ENCODE results near the gene POFUT2.

The POFUT2 gene

DNA sequence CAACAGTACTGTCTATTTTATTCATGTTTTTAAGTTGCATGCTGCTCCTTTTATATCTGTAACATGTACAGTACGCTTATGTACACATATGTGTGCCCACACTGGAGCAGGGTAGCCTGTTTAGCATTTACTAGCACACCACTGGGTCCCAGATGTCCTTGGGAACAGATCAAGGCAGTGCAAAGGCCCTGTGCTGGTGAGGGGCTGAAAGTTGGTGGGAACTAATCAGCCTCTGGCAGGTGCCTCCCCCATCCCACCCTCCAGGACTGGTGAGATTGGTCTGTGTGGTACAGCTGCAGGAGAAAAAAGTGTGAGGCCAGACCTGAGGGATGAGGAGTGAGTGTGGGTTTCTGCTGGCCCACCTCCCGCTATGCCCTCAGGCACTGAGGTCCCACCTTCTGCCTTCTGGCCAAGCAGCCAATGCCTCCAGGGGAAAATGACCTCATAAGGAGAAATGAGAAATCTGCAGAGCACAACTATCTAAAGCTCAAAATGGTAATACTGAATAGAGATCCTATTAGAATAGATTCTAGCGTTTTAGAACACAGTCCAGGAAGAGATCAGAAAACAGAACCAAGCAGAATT is 58.9 kb downstream of the POFUT2 start:
- DNase-seq (ENCODE audit: insufficient read length, low spot score) (no peak), FAIRE-seq (no peak)
- no peak for TF ChIP-seq POLR2A (IDR thresholded peaks at IDR 0.05; ENCODE audit: low read depth, low read length)

DNA sequence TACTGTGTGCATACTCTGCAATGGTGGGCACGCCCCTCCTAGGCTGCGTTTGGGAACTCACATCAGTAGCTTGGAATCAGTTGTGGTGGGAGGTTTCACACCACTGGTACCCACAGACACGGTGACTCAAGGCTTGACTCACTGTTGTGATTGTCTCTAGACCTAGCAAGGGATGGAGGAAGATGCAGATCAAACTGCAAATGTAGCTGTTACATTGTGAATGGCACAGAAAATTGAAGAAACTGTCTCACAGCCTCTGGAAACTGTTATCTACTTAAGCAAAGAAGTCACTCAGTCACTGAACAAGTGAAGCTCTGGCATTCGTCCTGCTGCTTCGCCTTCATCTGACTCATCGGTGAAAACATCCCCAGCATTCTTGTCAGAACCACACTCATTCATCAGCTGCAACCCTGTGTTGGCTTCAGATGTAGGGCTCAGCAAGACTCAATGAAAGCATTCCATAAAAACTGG is 59.5 kb downstream of the POFUT2 start:
- TF ChIP-seq POLR2A (IDR thresholded peaks at IDR 0.05; ENCODE audit: low read depth, low read length): no peak
- FAIRE-seq (peak; percentile 90), DNase-seq (ENCODE audit: insufficient read length, low spot score) (peak; percentile 83)

DNA sequence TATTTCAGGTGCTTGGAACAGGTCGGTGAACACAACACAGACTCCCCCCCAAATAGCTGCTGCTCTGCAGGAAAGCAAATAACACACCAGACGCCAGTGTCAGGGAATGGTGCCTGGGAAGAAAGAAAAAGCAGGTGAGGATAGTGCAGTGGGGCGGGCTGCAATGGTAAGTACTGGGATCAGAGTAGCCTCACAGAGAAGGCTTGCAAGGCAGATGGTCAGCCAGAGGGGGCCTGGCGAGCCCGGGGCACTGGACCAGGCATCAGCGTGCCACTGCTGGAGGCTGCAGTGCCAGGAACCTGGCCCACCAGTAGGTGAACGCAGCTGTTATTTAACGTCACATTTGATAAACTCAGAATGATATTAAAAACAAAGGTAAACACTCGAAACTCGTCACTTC is 60.0 kb downstream of the POFUT2 start:
- TF ChIP-seq POLR2A (IDR thresholded peaks at IDR 0.05; ENCODE audit: low read depth, low read length): no peak
- DNase-seq (ENCODE audit: insufficient read length, low spot score): no peak
- FAIRE-seq: no peak

DNA sequence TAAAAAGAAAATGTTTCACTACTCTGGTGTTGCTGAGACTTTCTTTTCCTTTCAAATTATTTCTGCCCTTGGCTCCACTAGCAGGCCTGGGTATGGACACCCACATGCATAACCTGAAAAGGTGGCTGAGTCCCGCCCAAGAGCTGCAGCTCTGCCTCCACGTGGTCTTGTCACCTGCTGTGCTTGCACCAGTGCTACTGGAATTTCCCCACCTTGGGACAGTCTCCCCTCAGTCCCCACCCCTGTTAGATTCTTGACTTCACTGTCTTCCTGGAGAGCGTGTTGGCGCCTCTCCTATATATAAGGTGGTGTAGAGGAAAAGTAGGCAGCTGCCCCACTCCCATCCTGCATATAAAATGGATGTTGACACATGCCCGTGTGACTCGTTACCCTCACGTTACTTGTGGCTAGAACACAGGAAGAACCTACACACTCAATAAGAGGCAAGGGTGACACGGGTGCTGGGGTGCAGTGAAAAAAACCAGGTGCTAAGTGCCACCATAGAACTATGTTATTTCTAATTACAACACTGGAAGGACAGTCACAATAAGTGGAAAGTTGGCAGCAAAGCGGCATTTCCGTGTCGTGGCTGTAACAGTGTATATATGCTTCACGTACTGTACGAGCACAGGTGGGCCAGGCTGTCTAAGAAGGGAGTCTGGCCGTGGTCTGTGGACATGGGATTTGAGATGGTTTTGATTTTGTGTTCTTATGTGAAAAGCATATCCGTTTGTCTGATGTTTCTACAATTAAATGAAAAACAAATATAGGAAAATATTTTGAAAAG is 61.0 kb downstream of the POFUT2 start:
- DNase-seq (ENCODE audit: insufficient read length, low spot score): no peak
- TF ChIP-seq POLR2A (IDR thresholded peaks at IDR 0.05; ENCODE audit: low read depth, low read length): no peak
- no peak for FAIRE-seq

DNA sequence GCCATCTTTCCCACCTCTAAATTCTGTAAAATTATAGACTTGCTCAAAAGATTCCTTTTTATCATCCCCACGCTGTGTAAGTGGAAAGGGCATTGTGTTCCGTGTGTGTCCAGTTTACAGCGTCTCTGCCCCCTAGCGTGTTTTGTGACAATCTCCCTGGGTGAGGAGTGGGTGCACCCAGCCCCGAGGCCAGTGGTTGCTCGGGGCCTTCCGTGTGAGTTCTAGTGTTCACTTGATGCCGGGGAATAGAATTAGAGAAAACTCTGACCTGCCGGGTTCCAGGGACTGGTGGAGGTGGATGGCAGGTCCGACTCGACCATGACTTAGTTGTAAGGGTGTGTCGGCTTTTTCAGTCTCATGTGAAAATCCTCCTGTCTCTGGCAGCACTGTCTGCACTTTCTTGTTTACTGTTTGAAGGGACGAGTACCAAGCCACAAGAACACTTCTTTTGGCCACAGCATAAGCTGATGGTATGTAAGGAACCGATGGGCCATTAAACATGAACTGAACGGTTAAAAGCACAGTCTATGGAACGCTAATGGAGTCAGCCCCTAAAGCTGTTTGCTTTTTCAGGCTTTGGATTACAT is 61.9 kb downstream of the POFUT2 start:
- DNase-seq (ENCODE audit: insufficient read length, low spot score) (no peak), FAIRE-seq (no peak)
- TF ChIP-seq POLR2A (IDR thresholded peaks at IDR 0.05; ENCODE audit: low read depth, low read length): no peak

DNA sequence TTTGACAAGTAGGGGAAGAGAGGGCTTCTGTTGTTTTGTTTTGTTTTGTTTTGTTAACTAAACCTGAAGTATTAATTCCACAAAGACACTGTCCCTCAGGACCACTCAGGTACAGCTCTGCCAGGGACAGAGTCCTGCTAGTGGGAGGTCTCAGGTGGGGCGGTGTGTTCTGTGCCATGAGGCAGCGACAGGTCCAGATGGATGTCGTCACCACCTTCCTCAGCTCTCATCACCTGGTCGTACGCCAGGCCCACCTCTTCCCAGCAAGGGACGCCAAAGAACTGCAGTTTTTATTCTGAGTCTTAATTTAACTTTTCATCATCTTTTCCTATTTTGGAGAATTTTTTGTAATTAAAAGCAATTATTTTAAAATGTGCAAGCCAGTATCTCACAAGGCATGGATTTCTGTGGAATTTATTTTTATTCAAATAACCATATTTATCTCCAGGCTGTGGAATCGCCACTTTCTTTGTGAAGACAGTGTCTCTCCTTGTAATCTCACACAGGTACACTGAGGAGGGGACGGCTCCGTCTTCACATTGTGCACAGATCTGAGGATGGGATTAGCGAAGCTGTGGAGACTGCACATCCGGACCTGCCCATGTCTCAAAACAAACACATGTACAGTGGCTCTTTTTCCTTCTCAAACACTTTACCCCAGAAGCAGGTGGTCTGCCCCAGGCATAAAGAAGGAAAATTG is 62.5 kb downstream of the POFUT2 start:
- no peak for TF ChIP-seq POLR2A (IDR thresholded peaks at IDR 0.05; ENCODE audit: low read depth, low read length)
- no peak for DNase-seq (ENCODE audit: insufficient read length, low spot score)
- no peak for FAIRE-seq

DNA sequence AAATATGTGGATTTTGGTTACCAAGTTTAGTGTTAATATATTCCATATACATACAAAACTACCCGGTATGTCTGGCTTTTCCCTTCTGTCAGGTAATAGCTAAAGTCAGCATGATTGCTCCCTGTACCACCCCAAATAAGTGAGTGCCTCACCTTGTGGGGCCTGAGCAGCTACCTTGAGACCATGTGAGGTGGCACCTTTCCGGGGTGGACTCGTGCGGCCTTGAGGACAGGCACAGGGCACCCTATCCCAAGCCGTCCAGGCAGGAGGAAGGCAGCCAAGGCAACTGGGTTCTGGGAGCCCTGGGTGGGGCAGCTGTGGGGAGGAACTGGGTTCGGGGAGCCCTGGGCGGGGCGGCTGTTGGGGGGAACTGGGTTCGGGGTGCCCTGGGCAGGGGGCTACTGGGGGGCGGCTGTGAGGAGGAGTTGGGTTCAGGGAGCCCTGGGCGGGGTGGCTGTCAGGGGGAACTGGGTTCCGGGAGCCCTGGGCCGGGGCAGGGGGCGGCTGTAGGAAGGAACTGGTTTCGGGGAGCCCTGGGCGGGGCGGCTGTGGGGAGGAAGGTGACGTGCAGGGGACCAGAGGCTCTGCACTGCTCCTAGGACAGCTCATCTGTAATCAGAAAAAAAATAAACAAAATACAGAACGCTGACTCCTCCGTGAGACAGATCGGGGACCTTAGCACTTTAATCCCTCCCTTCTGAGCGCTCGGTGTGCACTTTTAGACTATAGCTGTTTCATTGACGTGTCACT is 63.3 kb downstream of the POFUT2 start:
- no peak for FAIRE-seq
- no peak for DNase-seq (ENCODE audit: insufficient read length, low spot score)
- TF ChIP-seq POLR2A (IDR thresholded peaks at IDR 0.05; ENCODE audit: low read depth, low read length): no peak

DNA sequence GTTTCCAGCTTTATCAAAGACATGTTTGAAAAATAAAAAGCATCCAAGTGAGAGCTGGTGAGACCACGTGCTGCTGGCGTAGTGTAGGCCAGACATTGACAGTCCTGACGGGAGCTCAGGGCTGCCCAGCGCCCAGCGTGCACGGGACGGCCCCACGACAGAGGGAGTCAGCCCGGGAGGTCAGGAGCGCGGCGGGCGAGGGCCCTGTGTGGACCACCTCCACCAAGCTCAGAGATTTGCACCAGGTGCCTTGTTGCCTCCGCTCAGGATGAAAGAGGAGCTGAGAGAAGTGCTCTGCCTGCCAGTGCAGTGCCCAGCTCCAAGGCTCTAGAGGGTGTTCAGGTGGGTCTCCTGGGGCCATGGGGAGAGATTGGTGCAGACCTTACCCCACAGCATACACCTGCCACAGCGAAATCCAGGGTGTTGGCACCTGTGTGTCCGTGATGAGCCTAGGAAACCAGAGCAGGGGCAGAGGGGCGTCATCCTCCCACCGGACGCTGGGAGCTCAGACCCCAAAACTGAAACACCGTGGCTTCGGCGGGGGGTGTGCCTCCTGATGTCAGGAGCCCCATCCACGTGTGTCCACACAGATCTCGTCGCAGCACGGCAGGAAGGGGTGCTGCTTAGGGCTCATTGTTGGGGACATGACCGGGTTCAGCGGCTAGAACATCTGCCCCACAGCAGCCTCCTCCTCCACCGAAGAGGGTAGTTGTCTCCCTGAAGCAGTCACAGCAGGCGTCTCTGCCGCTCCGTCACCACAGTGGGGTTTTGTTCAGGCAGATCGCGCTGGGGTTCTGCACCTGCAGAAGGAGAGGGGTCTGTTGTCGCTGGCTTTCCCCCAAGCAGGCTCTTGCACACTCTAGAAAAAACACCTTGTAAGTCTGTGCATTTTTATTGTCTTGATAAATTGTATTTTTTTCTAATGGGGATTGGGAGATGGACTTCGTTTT is 64.2 kb downstream of the POFUT2 start:
- no peak for TF ChIP-seq POLR2A (IDR thresholded peaks at IDR 0.05; ENCODE audit: low read depth, low read length)
- FAIRE-seq (no peak), DNase-seq (ENCODE audit: insufficient read length, low spot score) (no peak)

DNA sequence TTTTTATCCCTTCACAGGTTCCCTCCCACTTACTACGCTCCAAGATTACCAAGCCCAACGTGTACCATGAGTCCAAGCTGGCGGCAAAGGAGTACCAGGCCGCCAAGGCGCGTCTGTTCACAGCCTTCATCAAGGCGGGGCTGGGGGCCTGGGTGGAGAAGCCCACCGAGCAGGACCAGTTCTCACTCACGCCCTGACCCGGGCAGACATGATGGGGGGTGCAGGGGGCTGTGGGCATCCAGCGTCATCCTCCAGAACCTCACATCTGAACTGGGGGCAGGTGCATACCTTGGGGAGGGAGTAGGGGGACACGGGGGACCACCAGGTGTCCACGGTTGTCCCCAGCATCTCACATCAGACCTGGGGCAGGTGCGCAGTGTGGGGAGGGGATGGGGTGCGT is 65.7 kb downstream of the POFUT2 start:
- no peak for FAIRE-seq
- no peak for TF ChIP-seq POLR2A (IDR thresholded peaks at IDR 0.05; ENCODE audit: low read depth, low read length)
- no peak for DNase-seq (ENCODE audit: insufficient read length, low spot score)

DNA sequence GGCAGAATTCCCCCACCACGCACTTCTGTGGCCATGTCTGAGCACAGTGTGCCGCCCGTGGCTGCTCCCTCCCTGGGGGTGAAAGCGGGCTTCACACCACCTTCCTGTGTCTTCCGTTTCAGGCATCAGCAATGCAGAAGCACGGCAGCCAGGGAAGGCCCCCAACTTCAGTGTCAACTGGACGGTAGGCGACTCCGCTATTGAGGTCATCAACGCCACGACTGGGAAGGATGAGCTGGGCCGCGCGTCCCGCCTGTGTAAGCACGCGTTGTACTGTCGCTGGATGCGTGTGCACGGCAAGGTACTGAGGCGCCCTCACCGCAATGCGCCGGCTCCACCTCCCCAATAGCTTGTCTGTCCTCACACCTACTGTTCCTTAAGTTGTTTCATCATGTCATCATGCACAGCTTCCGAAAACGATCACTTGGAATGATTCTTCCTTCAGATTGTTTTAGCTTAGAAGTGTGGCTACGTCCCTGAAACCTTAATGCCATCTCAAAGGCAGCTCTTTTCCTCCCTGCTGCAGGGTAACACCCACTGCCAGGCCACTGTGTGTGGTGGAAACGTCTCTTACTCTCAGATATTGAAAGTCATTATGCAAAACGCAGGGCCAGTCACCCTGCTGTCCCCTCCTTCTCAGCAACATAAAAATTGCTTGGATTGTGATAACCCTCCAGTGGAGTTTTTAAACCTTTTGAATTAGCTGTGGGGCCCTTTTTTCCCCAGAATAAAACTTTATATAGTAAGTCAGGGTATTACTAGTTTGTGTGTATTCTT is 66.8 kb downstream of the POFUT2 start:
- no peak for TF ChIP-seq POLR2A (IDR thresholded peaks at IDR 0.05; ENCODE audit: low read depth, low read length)
- no peak for FAIRE-seq

DNA sequence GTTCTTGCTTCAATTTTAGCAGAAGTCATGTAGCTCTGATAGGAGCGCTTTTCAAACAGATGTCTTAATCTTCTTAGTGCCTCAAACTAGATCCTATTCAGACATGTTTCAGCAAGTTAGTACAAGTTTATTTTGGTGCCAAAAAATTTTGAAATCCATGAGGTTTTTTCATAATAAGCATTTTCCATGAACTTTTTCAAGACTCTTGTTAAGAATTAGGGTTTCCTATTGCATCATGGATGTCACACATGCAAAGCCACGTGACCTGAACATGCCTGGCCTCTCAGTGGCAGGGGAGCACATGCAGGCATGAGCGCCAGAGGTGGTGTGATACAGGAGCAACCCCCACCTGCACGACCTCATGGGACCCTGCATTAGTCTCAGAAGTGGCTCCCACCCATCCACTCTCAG is 67.6 kb downstream of the POFUT2 start:
- FAIRE-seq: no peak
- no peak for TF ChIP-seq POLR2A (IDR thresholded peaks at IDR 0.05; ENCODE audit: low read depth, low read length)
- DNase-seq (ENCODE audit: insufficient read length, low spot score): no peak

More for the DNA sequence above, 66.8 kb downstream of the POFUT2 start:
- DNase-seq (ENCODE audit: insufficient read length, low spot score): no peak

DNA sequence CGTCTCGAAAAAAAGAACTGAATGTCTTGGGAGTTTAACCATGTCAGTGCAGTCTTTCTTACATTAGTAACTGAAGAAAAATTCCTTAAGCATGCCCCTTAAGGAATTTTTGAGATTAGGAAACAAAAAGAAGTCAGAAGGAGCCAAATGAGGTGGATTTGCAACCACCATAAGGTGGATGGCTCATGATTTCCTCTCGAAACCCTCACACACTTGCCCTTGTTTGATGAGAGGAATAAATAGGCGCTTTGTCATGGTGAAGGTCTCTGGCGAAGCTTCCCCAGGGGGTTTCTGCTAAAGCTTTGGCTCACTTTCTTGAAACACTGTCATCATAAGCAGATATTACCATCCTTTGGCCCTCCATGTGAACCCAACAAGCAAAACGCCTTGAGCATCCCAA is 68.2 kb downstream of the POFUT2 start:
- TF ChIP-seq POLR2A (IDR thresholded peaks at IDR 0.05; ENCODE audit: low read depth, low read length): no peak
- FAIRE-seq (no peak), DNase-seq (ENCODE audit: insufficient read length, low spot score) (no peak)
